NB4 (cell line): Measurements from ENCODE around the gene PLP1.

Experiments used
- MYC ChIP-seq: IDR thresholded peaks from 2 replicates; pipeline ENCODE4 v1.6.1; 2011; ENCODE audit warnings: low read depth, low read length
- POLR2A ChIP-seq: IDR thresholded peaks from 2 replicates; pipeline ENCODE4 v1.6.1; 2011; ENCODE audit warnings: mild to moderate bottlenecking; ENCODE audit not compliant: insufficient read length; ENCODE audit errors: extremely low read depth
- TF ChIP-seq, protein P1 (sequence below): IDR thresholded peaks from one replicate; pipeline ENCODE4 v1.5.1; 2012; ENCODE audit warnings: low read depth, low read length

DNA sequence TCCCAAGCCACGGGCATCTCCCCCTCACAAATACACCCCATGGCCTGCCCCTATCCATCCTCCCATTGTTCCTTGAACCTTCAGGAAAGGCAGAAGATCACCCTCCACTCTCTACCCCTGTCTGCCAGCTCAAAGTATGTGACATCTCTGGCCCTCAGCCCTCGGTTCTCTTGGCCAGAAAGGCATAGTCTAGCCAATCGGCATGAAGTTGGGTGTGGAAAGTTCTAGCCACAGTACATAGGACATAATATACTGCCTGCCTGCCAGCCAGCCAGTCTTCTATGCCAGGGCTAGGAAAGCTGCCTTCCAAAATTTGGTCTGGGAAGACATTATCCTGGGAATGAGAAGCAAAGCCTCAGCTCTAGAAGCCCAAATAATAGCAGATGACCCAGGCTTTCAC, 3.2 kb upstream of the PLP1 start:
- TF ChIP-seq, protein P1, sequence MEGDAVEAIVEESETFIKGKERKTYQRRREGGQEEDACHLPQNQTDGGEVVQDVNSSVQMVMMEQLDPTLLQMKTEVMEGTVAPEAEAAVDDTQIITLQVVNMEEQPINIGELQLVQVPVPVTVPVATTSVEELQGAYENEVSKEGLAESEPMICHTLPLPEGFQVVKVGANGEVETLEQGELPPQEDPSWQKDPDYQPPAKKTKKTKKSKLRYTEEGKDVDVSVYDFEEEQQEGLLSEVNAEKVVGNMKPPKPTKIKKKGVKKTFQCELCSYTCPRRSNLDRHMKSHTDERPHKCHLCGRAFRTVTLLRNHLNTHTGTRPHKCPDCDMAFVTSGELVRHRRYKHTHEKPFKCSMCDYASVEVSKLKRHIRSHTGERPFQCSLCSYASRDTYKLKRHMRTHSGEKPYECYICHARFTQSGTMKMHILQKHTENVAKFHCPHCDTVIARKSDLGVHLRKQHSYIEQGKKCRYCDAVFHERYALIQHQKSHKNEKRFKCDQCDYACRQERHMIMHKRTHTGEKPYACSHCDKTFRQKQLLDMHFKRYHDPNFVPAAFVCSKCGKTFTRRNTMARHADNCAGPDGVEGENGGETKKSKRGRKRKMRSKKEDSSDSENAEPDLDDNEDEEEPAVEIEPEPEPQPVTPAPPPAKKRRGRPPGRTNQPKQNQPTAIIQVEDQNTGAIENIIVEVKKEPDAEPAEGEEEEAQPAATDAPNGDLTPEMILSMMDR = no peak
- TF ChIP-seq POLR2A = no peak
- TF ChIP-seq MYC = no peak
